ENCODE data around the gene TULP1.

TULP1 gene

DNA sequence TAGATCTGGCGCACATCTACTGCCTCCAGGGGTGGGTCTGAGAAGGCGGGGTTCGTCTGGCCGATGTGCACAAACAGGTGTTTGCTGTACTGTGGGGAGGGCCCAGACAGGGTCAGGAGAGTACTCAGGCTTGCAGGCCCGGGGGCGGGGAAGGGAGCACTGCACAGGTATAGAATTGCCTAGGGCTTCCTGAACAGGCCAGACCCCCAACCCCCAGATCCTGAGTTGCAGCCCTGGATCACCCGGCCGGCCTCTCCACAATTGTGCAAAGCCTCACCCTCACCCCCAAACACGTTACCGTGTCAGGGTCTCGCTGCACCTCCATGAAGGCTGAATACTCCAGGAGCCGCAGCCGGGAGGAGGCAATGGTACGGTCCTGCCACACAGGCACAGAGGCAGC is 36.7 kb downstream of the TULP1 start:
- TF ChIP-seq POLR2A (IDR thresholded peaks at IDR 0.05; ENCODE audit: low read depth, low read length): no peak
- no peak for FAIRE-seq
- DNase-seq (ENCODE audit: insufficient read length, low spot score): no peak

DNA sequence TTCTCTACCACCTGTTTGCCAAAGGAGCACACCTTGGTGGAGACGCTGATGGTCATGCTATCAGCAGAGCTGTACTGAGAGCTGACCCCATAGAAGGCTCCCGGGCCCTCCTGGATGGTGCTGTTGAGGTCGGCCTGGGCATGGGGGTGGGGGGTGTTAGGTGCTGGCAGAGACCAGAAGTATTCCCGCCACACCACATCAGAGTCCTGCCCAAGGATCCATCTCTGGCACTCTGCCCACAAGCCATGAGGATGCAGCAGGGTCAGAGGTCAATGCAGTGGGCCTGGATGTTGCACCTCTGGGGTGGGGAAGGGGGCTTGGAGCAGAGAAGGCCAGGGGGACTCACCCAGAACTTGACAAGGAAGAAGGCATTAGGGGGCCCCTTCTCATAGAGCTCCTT is 37.1 kb downstream of the TULP1 start:
- FAIRE-seq (no peak), DNase-seq (ENCODE audit: insufficient read length, low spot score) (no peak)
- TF ChIP-seq POLR2A (IDR thresholded peaks at IDR 0.05; ENCODE audit: low read depth, low read length): no peak

DNA sequence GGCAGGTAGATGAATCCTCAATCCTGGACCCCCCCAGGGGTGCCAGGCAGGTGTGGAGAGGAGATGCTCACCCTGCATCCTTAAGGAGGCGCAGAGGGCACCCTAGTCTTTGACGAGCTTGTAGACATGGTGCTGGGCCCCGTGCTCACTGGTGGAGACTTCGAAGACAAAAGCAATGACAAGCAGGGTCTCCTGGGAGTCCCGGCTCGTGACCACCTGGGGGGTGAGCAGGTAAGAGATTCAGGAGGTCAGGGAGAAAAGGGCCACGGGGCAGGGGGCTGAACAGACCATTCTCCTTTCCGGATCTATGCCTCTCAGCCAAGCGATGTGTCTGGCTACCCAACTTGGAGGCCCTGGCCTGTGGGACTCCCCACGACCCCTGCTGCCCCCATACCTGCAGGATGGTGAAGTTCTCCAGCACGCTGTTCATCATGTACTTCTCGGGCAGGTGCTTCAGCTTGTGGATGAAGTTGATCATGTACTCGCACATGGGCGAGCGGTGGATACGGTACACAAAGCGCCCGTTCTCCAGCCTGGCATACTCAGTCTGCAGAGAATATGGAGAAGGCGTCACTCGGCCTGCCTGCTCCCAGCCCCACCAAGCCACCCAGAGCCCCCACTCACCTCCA is 37.6 kb downstream of the TULP1 start:
- FAIRE-seq (no peak), DNase-seq (ENCODE audit: insufficient read length, low spot score) (no peak)
- TF ChIP-seq POLR2A (IDR thresholded peaks at IDR 0.05; ENCODE audit: low read depth, low read length): no peak

DNA sequence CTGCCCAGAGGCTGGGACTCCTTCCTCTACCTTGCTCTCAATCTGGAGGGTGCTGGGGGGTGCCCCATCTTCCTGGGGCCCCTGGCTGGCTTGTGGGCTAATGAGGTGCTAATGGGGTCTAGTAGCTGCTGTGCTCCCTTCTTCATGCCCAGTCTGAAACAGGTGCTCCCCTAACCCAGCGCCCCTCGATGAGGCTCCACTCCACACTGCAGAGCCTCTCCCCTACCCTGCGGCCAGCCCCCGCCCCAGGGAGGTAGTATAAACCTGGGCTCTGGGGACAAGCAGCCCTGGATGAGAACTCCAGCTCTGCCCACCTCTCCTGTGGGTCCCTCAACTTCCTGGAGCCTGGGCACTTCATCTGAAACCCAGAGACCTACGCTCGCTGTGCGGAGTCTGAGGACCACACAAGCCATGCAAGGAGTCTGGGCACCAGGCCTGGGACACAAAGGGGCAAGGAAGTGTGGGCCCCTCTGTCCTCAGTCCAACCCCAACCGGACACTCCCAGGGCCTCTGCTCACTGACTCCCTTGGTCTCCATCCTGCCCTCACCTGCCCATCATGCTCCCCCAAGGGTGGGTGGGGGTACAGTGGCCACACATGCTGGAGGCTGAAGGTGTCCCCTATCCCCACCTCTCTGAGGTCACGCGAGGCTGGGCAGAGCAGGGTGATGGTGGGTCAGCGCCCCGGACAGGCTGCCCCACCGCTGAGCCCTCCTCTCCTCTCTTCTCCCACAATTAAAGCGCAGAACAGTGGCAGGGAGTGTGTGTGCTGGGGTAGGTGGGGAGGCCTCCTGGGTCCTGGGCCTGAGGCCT is 38.4 kb downstream of the TULP1 start:
- TF ChIP-seq POLR2A (IDR thresholded peaks at IDR 0.05; ENCODE audit: low read depth, low read length): no peak
- no peak for DNase-seq (ENCODE audit: insufficient read length, low spot score)
- no peak for FAIRE-seq

- DNase-seq (ENCODE audit: insufficient read length, low spot score): no peak
- no peak for TF ChIP-seq POLR2A (IDR thresholded peaks at IDR 0.05; ENCODE audit: low read depth, low read length)
- FAIRE-seq: no peak
Measured at GRCh38 chr6:35473850-35474130, 38.9 kb downstream of the TULP1 start.

DNA sequence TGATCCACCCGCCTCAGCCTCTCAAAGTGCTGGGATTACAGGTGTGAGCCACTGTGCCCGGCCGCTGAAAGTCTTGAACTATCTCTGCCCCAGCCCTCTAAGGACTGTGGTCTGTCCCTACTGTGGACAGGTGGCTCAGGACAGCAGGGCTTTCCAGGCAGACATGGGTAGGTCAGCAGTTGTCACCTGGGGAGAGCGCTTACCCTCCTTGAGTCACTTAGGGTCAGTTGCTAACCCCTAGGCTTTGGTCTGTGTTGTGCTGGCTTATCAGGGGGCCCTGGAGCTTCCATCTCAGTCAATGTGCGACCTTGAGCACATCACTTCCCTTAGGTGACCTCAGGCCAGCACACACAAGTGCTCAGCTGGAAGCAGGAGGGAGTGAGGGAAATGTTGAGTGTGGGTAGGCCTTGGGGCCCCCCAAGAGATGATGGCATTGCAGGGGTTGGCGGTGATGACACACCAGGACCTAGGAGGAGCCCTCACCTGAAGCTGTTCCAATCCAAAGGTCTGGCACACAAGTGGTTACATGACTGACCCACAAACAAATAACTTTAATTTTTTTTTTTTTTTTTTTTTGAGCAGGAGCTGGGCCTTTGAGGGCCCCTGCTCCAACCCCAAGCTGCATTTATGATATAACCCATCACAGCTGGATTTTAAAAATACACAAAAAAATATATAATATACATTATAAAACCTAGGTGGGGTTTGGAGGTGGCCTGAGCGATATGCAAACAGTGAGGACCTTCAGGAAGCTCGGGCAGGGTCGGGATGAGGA is 39.4 kb downstream of the TULP1 start:
- DNase-seq (ENCODE audit: insufficient read length, low spot score): no peak
- FAIRE-seq: no peak
- TF ChIP-seq POLR2A (IDR thresholded peaks at IDR 0.05; ENCODE audit: low read depth, low read length): no peak

- TF ChIP-seq POLR2A (IDR thresholded peaks at IDR 0.05; ENCODE audit: low read depth, low read length): no peak
- DNase-seq (ENCODE audit: insufficient read length, low spot score): no peak
- FAIRE-seq: no peak
Measured at GRCh38 chr6:35471836-35472345, 40.8 kb downstream of the TULP1 start.

- DNase-seq (ENCODE audit: insufficient read length, low spot score): no peak
- no peak for TF ChIP-seq POLR2A (IDR thresholded peaks at IDR 0.05; ENCODE audit: low read depth, low read length)
Measured at GRCh38 chr6:35470663-35471120, 42.0 kb downstream of the TULP1 start.

DNA sequence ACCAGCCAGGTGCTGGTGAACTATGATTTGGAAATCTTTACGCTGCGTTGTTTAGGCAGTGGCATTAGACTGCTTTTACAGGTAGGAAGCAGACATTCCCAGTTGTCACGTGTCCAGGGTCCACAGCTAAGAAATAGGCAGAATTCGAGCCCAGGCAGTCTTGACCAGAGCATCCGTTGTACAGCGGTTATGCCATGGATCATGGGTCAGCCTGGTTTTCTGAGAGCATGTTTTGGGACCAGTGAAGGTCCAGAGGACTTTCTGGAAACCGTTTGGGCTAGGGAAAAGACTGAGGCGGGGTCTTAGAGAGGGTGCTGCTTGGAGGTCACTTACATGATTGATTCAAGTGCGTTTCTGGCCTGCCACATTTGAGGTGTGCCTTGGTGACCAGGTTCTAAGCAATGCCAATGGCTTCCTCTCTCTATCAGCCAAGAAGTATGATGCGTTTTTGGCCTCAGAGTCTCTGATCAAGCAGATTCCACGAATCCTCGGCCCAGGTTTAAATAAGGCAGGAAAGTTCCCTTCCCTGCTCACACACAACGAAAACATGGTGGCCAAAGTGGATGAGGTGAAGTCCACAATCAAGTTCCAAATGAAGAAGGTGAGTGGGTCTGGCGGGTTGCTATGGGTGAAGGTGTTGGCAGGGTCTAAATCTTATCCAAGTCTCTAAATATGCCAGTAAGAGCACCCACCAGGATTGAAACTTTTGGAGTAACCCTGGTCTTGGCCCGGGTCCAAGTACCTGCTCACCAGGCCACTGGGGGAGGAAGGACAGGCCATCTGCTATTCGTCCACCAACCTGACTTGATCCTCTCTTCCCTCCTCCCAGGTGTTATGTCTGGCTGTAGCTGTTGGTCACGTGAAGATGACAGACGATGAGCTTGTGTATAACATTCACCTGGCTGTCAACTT is 42.7 kb downstream of the TULP1 start:
- DNase-seq (ENCODE audit: insufficient read length, low spot score) (no peak), FAIRE-seq (no peak)
- TF ChIP-seq POLR2A (IDR thresholded peaks at IDR 0.05; ENCODE audit: low read depth, low read length): no peak

More at GRCh38 chr6:35470663-35471120, 42.0 kb downstream of the TULP1 start:
- FAIRE-seq: no peak

GRCh38 chr6:35468980-35469750 is 43.5 kb downstream of the TULP1 start:
- TF ChIP-seq POLR2A (IDR thresholded peaks at IDR 0.05; ENCODE audit: low read depth, low read length): no peak
- no peak for FAIRE-seq
- DNase-seq (ENCODE audit: insufficient read length, low spot score): no peak

DNA sequence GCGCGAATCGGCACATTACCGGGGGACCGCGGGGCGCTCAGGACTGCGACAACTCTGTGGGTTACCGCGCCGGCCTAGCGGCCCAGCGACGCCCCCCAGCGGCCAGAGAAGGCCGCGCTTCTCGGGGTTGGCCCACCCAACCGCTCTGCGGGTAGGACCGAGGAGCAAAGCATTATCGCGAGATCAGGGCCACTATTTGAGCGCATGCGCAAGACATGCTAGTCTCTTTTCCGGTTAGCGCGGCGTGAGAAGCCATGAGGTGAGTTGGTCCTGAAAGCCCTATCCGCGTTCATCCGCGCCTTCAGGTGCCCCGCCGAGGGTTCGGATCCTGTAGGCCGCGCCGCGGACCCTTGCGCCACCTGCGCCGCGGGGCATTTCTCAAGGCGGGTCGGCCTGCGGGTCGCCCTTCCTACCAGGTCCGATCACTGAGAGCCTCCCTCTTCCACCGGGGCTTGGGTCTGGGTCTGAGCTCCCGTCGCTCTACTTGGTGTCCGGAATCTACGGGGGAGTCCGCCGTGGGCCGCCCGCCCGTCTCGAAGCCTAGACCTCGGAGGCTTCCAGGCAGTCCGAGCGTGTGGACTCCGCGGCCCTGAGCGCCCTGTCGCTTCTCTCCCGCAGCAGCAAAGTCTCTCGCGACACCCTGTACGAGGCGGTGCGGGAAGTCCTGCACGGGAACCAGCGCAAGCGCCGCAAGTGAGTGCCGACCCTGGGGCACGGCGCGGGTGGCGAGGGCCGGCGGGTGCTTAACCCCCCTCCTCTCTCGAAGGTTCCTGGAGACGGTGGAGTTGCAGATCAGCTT is 44.3 kb downstream of the TULP1 start, which contains the start of gene RPL10A:
TSS of gene RPL10A (plus strand) at position 221 of the 799 bp plus-strand sequence. CDS start at position 255, 34 bp downstream.
- DNase-seq (ENCODE audit: insufficient read length, low spot score): peak; percentile 93
- peak; percentile 99 for TF ChIP-seq POLR2A (IDR thresholded peaks at IDR 0.05; ENCODE audit: low read depth, low read length)
- no peak for FAIRE-seq

GRCh38 chr6:35465646-35466045 is 47.0 kb downstream of the TULP1 start:
- no peak for DNase-seq (ENCODE audit: insufficient read length, low spot score)
- FAIRE-seq: no peak
- TF ChIP-seq POLR2A (IDR thresholded peaks at IDR 0.05; ENCODE audit: low read depth, low read length): no peak

Measured in H54 (cell line).